NCI-H774 (cell line): ENCODE measurements around the gene RGS3.
"Not testable (repeated sequence)": the region's sequence is repeated elsewhere in the genome, so short reads cannot be mapped to it uniquely, and the experiment has no call there.

ENCODE experiments used
- DNase-seq: peaks from one replicate; lab custom pipeline; 2025; lab: John Stamatoyannopoulos, UW

Gene RGS3

DNA sequence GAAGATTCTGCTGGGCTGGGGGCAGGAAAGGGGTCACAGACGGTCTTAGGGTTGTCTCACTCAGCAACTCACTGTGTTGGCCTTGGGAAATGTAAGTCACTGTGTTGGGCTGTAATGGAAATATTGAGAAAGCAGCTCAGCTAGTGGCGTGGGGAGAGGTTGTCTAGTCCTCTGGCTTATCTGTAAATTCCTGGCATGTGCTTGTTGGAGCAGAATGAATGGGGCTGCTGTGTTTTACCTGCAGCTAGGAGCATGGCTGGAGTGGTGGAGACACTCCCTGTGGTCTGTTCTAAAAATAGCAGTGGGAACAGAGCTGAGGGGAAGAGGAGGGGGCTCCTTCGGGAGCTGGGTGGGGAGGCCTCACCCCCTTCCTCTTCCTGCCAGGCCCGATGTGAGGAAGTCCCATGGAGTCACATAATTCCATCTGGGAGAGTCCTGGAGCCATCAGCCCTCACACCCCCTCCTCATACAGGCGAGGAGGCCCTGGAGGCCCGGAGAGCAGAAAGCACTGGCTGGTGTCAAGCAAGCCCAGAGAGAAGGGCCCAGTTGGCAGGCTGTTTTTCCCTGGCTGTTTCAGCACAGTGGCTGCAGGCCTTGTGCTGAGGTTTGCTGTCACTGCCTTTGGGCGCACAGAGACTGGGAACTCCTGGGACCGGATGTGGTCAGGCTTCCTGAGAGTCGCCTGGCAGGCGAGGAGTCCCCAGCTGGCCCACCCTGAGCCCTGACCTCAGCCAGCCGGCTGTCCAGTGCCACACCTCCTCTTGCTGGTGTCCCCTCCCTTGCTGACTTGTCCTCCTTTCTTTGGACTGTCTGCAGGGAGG is 84.9 kb downstream of the RGS3 start:
- no peak for DNase-seq

GRCh38 chr9:113549892-113550291 is 86.4 kb downstream of the RGS3 start:
- DNase-seq: not testable (repeated sequence)

DNA sequence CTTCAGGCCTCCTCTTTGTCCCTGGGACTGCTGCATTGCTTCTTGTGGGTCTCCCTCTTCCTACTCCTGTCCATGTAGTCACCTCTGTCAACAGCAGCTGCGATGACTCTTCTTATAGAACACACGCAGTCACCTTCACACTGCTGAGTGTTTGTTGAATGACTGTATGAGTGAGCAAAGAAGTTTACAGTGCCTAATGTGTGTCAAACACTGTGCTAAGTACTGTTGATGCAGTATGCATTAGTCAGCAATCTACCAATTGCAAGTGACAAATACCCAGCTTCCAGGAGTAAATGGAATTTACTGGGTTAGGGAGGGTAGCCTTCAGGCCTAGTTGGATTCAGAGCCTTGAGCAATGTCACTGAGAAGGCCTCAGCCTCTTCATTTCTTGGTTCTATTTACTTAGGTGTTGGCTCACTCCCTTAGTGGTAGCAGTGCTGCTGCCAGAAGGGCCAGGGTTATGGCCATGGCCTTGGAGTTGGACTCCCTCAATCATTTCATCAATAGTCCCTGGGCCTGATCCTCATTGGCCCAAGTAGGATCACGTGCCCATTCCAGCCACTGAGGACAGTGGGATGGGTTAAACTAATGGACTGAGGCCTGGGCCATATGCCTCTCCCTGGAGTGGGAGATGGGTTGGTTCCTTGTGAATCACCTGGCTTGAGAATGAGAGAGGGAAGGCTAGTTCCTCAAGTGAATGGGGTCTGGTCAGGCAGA is 93.5 kb downstream of the RGS3 start:
- DNase-seq: no peak

DNA sequence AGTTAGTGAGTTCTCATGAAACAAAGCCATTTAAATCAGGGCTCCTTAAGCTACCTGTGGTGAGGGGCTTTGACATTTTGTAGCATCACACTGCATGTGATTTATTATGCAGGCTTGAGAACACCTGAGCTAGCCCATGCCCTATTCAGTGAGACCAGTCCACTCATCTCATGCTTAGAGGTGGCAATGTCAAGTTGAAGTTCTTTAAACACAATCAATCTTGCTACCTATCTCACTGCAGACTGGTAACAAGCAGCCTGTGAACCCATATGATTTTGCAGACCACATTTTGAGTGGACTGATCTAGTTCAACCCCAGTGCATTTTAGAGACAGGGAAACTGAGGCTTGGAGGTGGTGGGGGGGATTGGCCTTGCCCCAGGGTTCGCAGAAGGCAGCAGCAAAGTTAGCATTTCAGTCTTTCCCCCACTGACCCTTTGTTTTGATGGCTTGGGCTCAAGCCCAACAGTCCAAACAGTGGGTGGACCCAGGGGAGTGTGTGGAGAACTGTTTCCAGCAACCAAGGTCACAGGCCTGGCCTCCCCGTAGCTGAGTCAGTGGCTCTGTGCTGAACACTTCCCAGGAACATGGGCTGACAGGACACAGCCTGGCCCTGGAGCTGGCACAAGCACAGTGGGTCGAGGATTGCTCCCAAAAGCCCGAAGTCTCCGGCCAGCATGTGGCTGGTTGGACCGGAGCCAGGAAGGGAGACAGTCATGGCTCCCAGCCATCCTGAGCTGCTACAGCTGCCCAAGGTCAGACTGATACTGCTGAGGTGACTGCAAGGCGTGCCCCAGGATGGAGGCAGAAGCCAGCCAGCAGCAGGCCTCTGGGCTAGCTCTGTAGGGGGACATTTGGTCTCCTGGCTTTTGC is 95.3 kb downstream of the RGS3 start:
- DNase-seq: no peak

GRCh38 chr9:113559834-113560800 is 96.6 kb downstream of the RGS3 start:
- DNase-seq: no peak

DNA sequence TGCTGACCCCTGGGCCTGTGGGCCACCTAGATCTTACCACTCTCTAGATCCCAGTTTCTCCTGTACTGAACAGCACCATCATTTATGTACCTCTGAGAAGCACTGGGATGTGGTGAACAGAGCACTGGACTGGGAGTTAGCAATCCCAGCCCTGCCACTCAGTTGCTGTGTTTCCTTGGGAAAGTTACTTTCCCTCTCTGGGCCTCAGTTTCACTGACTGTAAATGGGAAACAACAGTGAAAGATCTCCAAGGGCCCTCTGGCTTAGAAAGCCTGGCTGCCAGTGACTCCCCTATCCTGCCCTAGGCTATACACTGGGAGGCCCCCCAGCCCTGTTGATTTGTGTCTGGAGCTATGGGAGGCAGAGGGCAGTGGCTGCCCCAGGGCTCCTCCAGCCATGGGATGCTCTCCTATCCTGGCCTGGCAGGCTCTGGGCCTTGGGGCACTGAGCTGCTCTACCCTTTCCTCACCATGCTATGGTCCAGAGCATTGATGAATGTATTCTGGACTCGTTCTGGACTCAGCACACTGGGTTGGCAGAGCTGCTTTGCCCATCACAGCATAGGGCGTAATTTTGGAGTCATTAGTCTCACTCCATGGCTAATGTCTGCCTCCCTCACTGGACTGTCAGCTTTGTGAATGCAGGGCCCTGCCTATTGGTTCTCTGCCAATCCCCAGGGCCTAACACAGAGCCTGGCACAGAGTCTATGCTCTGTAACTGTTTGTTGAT is 99.3 kb downstream of the RGS3 start:
- no peak for DNase-seq

- no peak for DNase-seq
Observed at GRCh38 chr9:113563826-113564497, 100.4 kb downstream of the RGS3 start.

DNA sequence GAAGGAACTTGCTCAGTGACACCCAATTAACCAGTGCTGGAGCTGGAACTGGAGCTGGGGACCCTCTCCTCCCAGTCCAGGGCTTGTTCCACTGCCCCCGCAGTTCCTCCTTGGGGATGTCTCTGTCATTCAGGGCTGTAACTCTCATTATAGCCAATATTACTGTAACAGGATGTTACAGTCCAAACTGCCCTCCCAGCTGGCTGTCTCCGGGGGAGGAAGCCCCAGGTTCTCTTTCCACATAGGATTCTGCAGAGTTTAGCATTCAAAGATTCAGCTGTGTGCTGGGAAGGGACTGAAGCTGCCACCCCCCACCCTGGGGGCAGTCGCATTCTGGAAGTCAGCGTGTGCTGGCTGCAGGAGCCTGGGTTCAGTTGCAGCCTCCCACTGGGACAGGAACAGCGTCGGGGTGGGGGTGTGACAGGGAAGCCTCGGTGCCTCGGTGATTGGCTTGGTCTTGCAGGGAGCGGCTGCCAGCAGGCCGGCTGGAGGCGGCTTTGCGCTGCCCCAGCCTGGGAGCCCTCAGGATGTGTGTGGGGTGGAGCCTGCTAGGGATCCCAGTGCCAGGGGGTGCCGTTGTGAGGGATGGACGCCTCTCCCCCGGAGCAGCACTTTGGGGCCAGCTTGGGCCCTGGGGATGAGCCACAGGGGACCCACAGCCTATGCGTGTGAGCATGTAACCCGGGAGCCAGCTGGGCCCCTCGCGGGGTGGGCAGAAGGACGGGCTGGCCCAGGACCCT is 101.1 kb downstream of the RGS3 start:
- no peak for DNase-seq

DNA sequence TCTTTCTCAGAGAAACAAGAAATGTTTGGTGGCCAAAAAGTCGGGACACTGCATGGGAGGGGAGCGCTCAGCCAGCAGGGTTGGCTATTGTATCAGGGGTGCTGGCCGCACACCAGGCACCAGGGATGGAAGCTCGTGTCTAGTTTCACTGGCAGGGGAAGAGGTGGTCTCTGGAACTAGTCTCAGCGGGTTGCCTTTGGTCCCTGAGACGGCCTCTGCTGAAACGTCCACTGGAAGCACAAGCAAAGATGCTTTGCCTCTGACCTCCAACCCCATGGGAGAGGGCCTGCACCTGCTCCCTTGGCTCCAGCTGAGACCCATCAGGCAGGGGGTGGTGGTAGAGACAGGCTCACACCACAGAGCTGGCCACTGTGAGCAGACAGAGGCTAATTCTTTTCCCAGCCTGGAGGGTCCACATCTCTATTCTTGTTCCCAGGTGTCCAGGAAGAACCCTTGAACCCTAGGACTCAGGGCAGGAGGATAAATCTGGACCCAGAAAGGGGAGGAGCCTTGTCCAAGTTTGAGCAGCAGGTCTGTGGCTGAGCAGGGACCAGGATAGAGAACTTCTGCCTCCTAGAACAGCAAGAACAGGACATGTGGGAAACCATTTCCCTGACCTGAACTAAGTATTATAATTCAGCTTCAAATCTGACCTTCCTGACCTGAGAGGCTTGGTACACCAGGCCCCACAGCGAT is 102.6 kb downstream of the RGS3 start:
- DNase-seq: no peak

DNA sequence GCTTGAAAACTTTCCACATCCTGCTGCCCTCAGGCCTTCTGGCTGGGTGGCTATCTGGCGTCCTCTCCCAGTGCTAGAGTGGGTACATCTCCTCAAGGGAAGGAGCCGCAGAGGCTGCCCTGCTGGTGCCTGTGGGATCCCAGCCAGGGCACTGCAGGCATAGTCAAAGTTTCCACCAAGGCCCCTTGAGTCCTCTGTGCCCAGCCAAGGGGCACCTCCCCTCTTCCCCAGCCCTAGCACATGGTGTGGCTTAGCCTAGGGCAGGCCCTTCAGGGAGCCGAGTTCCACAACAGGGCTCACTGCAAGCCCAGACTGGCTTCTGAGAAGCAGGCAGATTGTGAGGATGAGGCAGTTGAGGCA is 103.2 kb downstream of the RGS3 start:
- DNase-seq: no peak

DNA sequence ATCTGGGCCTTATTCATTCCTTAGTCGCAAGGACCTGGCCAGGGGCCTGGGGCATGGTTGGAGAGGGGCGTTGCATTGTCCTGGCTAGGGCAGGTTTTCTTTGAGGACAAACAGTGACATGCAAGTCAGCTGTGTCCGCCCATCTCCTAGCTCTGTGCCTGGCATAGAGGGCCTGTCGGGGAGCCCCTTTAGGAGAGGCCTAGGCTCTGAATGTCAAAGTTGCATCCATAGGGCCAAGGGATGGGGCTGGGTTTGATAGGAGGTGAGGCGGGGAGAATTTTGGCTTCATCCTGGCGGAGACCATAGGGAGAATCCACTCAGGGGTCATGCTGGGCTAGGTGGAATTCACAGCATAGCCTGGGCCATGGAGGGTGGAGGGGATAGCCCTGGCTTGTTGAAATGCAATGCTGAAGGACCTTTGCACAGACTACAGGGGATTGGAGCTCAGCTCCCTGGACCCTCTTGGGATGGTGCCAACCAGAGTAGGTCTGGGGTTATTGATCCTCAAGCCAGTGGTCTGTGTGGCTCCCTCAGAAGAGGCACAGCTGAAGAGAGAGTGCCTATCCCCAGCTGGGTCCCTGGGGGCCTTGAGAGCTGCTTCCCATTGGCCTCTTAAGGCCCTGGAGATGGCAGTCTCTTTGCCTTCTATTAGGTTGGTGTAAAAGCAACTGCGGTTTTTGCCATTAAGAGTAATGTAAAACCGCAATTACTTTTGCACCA is 104.0 kb downstream of the RGS3 start:
- DNase-seq: no peak

- no peak for DNase-seq
Observed at GRCh38 chr9:113568081-113568435, 104.5 kb downstream of the RGS3 start.

- DNase-seq: no peak
Observed at GRCh38 chr9:113568571-113569321, 105.2 kb downstream of the RGS3 start.

DNA sequence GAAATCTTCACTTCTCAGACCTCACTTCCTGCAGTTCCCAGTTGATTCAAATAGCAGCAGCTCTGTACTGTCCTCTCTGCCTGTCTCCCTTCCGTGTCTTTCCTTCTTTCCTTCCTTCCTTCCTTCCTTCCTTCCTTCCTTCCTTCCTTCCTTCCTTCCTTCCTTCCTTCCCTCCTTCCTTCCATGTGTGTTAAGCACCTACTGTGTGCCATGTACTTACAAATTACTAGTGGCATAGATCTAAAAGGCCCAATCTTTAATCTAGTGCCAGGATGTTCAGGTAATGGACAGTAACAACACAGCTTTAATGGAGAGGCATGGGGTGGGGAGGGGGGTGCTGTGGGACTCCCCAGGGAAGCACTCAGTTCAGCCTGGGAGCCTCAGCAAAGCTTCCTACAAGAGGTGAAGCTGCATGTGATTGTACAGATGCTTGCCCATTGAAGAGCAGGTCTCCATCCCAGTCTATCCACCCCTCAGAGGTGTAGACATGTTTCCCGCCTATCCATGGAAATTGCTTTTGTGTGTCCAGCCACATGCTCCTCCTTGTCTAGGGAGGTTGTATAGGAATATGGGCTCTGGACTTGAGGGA is 106.0 kb downstream of the RGS3 start:
- no peak for DNase-seq

- DNase-seq: no peak
Observed at GRCh38 chr9:113570106-113570505, 106.6 kb downstream of the RGS3 start.

- DNase-seq: no peak
Observed at GRCh38 chr9:113570749-113571711, 107.5 kb downstream of the RGS3 start.
